GM21423 (cell line): Measurements from ENCODE around the gene PPP2R2C.

ENCODE experiments used
- ATAC-seq: cut with Tn5 transposase; IDR thresholded peaks from one replicate; pipeline ENCODE4 v1.9.1; 2021; ENCODE audit warnings: mild to moderate bottlenecking, moderate library complexity; ENCODE audit not compliant: unreplicated experiment

PPP2R2C gene

DNA sequence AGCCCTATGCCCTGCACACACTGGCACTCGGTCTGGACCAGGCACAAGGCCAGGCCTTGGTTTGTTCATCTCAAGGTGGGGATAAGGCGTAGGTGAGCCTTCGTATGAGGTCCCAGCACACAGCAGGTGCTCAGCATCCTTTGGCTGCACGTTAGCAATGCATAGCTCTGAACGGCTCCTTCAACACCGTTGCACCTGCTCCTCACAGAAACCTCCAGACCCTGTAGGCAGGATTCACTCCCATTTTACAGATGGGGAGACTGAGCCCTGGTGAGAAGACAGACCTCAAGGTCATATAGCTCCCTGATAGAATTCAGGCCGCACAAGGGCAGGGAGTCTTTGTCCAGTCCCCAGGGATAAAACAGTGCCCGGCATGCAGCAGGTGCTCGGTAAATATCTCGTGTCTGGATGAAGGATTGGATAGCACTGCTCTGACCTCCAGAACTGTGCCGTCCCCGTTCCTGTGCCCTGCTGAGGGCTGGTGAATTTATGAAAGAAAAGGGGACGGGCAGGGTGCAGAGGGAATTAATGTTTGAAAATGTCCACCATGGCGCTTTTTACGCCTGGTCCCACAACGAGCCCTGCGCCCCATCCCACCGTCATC lies 2.4 kb downstream of the PPP2R2C start:
- no peak for ATAC-seq

DNA sequence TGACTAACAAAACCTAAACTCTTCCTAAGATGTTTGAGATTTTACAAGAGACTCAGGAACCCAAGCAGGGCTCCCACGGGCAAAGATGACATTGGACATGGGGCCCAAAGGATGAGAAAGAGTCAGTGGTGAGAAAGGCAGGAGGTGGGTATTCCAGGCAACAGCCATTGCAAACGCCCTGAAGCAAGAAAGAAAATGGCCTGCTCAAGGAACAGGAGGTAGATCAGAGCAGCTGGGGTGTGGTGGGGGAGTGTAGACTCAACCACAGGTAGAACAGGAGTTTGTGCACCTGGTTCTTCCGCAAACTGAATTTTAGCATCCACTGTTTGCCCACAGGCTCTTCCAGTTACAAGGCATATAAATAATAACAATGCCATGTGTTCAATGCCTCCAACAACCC lies 3.3 kb downstream of the PPP2R2C start:
- ATAC-seq, result no peak

DNA sequence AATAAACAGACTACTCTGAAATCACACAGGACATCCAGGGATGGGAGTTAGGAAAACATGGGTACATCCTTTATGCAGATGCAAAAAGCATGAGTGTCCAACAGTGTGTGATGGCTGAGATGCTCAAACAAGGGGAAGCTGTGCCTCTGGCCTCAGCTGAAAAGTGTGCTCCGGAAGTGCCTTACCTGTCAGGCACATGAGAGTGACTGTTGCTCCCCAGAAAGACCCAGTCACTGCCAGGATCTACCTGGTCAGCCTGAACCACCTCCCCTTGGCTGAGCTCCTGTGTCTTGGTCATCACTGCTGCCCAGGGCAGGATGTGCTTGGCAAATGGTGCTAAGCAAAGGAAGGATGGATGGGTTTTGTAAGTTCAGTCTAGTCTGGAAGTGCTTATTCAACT lies 4.0 kb downstream of the PPP2R2C start:
- no peak for ATAC-seq

DNA sequence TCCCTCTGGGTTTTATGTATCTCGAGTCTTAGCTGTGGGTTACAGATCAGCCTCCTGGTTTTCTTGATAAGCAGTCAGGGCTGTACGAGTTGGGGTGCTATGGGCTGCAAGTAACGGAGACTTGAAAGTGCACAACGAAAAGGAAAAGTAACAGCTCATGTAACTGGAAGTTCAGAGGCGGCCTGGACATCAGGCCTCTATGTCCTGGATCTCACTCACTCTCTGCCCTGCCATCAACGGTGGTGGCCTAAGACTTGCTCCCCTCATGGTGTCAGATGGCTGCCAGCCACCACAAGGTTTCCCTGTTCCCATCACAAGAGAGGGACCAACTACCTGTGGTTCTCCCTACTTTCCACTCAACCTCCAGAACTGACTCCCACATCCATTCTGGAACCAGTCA lies 4.8 kb downstream of the PPP2R2C start:
- no peak for ATAC-seq

DNA sequence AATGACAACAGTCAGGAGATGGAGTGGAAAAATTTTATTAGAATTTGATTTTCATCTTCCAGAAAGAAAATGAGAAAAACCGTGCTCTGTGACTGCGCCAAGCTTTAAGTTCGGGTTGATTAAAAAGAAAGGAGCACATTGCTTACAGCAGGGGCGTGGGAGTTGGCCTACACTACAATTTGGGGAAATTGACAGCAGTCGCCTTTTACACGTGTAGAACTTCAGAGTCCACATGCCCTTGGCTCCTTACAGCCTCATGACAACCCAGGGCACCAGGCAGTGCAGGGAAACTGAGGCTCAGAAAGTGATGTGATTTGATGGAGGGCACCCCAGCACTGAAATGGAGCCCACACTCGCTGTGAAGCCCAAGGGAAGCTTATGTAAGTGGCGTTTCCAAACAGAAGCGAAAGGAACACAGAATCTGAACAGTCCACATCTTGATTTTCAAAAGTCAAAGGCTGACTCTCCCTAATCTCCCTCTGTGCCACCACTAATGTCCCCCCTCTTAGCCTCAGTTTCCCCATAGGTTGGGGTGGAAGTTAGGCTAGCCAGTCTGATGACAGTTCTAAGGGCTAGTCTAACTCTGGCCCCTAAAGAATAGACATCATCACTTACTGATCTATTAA lies 5.5 kb downstream of the PPP2R2C start:
- ATAC-seq, result no peak

DNA sequence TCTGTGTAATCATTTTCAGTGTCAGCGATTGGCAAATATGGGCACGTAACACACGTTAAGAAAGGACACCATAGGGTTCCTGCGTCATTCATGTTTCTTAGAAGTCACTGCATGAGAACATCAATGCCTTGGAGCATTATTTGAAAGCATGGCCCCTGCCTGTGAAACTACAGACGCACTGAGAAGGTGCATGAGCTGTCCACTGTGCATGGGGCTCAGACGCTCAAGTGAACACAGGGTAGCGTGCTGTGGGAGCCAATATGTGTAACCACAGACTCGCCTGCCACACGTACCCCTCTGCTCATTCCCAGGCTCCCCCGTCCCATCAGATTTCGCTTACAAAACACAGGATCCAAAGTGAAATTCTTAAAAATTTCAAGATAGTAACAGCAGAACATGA lies 6.5 kb downstream of the PPP2R2C start:
- no peak for ATAC-seq

DNA sequence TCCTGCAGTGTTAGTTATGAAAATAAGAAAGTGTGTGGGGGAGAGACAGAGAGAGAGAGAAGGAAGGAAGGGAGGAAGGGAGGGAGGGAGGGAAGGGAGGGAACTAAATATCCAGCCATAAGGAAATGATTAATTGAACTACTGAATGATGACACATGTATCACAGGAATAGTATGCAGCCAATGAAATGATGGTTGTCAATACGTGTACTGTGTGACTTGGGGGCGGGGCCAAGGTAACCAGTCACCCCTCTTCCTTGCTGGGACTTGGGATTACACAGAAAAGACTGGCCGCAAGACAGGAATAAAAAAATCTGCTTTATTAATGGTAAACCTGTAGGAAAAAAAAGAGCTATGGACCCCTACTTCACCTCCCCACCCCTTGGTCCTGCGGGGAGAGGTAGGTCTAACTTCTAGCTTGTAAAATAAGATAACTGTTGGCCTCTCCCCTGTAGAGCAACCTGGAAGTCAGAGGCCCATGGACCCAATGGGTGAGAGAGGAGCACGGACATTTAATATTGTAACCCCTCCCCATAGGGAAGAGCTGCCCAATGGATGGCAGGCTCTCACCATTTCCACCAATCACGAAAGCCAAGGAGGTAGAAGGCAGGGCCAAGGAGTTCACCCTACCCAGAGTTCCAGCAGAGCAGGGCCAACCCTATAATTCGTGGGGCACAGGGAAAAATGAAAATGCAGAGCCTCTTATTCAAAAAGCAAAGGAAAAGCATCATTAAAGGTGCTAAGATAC lies 7.4 kb downstream of the PPP2R2C start:
- ATAC-seq, result no peak

DNA sequence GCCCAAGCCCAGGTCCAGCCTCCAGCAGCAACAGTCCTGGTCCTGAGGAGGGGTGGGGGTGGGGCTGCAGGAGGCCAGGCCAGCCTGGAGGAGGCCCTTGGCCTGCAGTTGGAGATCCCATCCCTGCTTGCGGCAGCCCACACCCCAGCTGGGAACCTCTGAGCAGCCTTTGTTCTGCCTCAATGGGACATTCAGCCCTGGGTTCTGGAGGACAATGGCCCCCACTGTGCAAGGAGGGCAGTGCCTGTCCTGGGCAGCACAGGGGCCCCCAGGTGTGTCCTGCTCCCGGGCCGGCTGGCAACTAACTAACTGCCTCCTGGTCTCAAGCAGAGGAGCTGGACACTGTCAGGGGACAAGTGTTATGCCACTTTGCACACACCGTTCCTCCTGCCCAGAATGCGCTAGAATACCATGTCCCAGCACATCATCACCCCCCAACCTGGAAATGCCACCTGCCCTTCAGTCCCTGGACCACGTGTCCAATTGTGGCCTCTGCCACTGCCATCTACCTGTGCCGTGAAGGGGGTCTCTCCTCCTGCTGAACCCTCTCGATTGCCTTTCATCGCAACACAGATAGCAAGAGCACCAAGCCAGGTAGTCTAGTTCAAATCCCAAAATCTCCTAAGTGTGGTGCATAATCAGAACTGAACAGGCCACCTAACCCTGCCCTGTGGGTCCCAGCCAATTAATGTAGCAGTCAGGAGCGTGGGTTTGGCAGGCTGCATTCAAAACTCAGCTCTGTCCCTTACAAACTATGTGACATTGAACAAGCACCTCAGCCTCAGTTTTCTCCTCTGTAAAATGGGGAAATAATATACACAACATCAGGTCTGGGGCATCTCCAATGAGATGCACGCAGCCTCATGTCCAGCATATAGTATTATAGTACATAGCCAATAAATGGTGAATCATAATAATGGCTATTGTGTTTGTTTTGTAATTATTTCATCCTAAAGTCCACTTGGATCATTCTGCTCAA lies 8.8 kb downstream of the PPP2R2C start:
- no peak for ATAC-seq

DNA sequence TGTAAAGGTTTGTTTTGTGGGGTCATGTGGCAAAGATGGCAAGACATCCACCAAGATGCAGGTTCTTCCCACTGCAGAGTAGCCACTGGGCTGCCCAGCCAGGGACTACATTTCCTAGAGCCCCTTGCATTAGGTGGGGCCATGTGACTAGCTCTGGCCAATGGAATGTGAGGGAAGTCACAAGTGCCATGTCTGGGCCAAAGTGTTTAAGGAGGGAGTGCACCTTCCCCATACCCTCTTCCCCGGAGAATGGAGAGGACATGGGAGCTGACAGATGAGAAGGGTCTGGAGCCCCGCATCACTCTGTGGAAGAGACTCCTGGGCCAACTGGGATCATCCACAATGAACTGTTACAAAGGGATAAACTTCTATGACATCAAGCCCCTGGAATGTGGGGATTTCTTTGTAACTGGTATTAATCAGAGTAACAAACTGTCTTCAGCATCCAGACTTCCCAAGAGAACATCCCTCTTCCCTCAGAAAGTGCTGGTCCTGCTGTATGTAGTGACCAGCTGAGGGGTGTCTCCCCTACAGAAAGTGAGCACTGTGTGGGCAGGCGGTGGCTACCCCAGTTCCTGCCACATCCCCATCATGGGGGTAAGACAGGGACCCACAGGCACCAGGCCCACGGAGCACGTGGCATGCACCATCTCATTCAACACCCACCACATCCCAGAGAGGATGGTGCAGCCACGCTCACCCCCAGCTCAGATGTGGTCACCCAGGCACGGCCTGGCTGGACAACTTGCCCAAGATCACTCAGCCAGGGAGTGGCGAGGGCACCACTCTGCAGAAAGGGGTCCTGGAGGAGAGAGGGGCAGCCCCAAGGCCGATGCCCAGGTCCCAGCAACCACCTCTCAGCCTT lies 10.9 kb downstream of the PPP2R2C start:
- ATAC-seq, result no peak

DNA sequence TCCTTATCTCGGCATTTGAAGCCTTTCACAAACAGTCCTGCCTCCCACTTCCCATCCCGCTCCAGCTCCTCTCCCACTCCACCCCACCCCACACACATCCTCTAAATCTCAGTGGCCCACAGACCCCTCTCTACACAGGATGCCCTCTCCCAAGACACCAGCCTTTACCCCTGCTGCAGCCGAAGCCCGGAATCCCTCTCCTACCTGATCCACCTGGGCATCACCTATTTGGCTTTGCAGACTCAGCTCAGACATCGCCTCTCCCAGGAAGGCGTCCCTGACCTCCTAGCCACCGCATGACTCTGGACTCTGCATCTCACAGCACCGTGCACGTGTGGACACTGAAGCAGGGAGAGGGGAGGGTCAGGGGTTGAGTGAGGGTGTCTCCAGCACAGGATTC lies 11.5 kb downstream of the PPP2R2C start:
- ATAC-seq, result no peak

DNA sequence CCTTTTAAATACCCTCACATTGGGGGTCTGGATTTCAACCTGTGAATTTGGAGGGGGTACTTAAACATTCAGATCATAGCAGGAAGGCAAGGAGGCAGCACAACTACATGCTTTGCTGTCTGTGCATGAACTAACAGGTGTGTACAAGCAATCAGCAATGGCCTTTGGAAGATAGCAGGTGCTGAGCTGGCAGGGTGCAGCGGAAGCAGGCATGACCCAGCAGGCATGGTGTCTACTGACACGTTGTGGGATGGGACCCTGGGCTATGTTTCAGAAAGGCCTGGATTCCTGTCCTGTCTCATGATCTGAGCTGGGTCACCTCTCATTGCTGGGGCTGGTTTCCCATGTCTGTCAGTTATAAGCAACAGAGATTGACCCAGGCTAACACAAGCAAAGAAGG lies 13.9 kb downstream of the PPP2R2C start:
- ATAC-seq, result no peak

DNA sequence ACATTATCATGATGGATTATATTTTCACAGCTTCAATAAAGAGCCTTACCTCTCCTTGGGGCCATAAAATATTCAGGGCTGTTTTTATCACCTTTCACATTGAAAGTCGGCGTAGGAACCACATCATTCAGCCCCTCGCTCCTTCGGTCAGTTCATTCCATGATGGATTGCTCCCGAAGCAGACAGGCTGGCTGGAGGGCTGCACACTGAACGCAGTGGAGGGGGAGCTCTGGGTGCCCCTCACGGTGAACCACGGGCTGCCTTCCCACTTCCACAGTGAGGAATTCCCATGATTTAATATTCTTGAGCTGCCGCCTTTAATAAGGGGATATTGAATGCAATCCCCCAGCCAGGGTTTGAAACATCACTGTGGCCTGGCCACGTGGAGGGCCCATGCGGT lies 16.0 kb downstream of the PPP2R2C start:
- ATAC-seq, result no peak

DNA sequence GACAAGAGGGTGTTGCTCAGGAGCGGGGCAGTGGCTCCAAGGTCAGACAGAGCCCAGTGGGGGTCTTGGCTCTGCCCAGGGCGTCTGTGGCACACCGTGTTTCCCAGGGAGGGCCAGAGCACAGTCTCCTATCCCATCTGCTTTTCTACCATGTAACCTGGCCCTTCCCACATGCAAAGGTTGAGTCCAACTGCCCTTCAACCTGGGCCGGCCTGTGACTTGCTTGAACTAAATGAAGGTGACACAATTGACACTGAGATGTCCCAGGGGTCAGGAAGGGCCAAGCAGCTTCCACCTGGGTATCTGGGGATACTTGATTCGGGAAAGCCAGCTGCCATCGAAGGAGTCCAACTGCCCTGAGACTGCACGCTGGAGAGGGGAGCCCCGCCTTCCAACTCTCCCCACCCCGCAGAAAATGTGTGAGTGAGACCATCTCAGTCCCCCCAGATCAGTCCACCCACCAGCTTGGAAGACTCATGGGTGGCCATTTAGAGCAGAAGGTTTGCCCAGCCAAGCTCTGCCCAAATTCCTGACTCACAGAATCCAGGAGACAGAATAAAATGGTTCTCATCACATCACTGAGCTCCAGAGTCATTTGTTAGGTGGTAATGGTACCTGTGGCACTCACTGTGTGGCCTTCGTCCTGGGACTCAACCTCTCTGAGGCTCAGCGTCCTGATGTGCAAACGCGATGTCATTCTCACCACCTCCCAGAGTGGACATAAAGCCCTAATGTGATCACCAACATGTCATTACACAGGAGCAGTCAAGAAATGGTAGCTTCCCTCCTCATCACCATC lies 18.1 kb downstream of the PPP2R2C start:
- no peak for ATAC-seq

DNA sequence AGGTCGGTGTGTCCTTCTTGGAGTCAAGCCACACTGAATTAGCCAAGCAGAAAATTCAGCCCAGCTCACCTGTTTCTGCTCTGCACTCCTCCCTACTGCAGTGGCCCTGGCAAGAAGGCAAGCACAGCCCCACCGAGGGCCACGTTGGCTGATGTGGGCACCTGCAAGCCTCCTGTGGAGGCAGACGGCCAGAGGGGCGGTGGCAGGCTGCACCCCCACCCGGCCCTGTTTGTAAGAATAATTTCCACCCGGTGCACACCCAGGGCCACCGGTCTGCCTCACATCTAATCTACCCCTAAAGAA lies 18.8 kb downstream of the PPP2R2C start:
- no peak for ATAC-seq

DNA sequence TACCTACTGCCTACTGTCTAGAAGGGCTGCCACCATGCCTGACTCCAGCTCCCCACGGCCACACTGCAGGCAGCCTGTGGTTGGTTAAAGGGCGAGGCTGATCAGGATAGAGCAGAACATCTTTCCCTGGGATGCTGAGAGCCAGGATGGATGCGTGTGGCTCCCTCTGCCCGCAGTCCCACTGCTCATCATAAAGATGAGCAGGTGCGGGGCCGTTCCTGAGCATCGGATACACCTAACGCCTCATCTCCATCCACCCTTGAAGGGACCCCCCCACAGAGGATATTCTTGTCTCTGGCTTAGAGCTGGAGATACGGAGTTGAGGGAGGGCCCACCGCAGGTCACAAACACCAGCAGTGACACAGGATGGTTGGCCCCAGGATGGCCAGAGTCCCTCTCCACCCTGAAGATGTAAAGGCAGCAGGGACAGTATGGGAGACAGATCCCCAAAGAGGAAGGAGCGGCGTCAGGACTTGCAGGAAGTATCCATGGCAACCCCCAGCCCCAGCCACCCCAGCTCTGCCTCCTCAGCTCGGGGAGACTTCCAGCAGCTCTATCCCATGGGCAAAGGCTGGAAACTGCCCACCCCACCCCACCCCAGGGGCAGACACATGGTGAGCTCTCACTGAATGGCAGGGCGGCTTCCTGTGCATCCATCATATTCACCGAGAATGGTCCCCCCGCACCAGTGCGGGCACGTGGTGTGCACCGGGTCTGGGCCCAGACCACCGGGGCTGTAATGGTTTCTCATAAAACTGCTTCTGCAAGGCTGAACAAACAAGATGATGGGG lies 19.3 kb downstream of the PPP2R2C start:
- ATAC-seq, result no peak

DNA sequence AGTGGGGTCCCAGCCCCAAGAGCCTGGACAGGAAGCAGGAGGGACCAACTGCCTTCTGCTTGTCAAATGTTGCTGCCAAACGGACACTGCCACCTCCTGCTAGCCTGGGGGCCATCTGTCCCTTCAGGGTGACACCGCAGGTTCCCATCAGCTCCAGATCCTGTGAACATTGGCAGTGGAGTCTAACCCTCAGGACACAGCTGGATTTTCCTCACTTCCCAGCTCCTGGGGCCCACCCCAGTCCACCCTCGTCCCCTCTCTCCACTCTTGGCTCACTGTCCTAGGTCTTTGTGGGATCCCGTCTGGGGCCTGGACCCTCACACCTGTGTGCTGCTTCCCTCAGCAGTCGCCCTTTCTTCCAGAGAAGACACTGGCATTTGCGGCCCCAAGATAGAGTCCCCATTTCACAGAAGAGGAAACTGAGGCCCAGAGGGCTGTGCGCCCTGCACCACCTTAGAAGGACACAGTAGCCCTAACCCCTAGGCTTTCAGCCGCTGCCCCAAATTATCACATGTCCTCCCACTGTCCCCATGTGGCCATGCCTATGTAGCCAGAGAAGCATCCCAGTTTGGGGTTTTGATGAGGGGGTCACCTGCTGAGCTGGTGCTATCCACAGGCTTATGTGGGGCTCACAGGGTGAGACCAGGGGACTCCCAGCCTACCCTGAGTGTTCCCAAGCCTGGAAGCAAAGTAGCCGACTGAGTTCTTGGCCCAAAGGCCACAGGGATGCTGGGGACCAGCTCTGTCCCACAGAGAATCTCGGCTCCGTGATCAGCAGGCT lies 20.1 kb downstream of the PPP2R2C start:
- ATAC-seq, result no peak

DNA sequence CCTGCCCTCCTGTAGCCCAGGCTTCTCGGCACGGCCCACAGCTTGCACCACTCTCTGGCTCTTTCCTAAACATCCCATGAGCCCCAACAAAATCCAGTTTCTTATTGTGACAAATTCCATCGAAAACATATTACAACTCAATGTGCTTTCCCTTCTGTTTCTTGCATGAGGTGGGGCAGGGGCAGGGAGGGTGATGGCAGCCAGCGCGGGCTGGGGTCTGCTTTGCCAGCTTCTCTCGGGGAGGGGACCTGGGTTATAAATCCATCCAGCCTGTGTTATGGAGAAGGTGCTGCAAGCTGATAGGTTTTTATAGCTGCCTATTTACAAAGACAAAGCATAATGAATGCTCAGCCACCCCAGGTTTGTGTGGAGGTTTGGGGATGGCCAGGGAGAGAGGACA lies 21.1 kb downstream of the PPP2R2C start:
- no peak for ATAC-seq

DNA sequence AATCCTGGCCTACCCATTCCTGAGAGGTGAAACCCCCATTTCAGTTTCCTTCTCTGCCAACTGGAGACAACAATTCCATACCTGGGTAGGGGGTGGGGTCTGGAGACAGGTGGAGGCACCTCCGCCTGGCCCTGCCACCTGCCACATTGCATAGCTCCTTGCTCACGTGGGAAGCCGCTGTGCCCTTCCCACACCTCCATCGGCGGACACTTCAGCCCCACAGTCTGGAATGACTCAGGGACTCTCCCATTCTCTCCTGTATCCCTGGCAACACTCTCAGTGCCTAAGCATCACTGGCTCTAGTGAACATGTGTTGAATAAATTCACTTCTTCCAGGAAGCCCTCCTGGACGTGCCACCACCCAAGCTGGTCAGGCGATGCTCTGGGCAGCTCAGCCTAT lies 21.7 kb downstream of the PPP2R2C start:
- ATAC-seq, result no peak
